Astrocyte of the cerebellum (primary cell): ENCODE results near the gene CNGA1.

Source experiments
- DNase-seq: peaks from one replicate; pipeline ENCODE4 v3.0.0-alpha.2; 2011; ENCODE audit warnings: low read depth
- H3K4me3 ChIP-seq: 2 replicates; pipeline ENCODE4 v1.5.1; 2011; ENCODE audit warnings: mild to moderate bottlenecking, low read depth, low read length, moderate library complexity
- in situ Hi-C: cut with HindIII; loops from 2 replicates; pipeline ENCODE4 v1.10.0; 2017; ENCODE audit warnings: low sequenced_read_pairs
- TF ChIP-seq, protein P1 (sequence below): IDR thresholded peaks from 2 replicates; pipeline ENCODE4 v1.5.1; 2012; ENCODE audit warnings: low read length, low read depth, moderate library complexity, mild to moderate bottlenecking; ENCODE audit errors: missing control alignments

CNGA1 gene

GRCh38 chr4:48047896-48048295 lies 31.4 kb upstream of the CNGA1 start:
- no peak for DNase-seq
- in situ Hi-C loops: no loop called here
- H3K4me3 ChIP-seq: no peak overlapping the region
- TF ChIP-seq, protein P1, sequence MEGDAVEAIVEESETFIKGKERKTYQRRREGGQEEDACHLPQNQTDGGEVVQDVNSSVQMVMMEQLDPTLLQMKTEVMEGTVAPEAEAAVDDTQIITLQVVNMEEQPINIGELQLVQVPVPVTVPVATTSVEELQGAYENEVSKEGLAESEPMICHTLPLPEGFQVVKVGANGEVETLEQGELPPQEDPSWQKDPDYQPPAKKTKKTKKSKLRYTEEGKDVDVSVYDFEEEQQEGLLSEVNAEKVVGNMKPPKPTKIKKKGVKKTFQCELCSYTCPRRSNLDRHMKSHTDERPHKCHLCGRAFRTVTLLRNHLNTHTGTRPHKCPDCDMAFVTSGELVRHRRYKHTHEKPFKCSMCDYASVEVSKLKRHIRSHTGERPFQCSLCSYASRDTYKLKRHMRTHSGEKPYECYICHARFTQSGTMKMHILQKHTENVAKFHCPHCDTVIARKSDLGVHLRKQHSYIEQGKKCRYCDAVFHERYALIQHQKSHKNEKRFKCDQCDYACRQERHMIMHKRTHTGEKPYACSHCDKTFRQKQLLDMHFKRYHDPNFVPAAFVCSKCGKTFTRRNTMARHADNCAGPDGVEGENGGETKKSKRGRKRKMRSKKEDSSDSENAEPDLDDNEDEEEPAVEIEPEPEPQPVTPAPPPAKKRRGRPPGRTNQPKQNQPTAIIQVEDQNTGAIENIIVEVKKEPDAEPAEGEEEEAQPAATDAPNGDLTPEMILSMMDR: no peak

DNA sequence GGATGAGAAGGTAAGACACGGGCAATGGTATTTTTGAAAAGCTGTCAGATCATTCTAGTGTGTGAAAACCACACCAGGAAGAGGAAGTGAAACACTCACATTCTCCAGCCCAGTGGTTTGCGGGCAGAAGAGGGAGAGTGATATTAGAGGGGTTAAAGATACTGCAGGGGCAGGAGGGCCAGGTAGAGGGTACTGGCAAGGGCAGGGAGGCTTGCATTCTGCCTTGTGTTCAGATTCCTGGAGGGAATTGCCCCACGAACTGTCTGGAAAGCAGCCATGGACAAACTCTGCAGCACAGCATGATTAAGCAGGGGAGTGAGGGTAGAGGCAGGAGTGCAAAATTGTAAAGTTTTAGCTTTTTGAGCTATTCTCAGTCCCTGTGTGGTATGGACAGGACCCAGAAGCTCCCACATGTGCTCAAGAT lies 31.0 kb upstream of the CNGA1 start:
- TF ChIP-seq, protein P1: no peak
- no peak for DNase-seq
- in situ Hi-C loops: no loop called here
- no peak overlapping the region for H3K4me3 ChIP-seq

DNA sequence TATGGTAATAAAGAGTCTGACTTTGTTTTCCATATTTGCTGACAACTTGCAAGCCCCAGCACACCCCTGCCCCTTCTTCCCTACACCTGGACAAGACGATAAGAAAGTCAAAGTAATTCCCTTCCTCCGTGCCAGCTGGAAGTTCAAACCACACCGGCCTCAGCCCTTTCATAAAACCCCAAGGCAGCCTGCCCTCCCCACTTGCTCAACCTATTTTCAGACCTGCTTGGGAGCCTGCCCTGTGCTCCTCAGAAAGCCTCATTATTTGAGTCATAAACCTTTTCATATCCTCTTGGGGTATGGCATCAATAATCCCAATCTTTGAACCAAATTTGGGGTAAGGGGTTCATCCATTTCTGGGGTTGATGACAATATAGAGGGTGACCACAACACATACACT lies 29.6 kb upstream of the CNGA1 start:
- in situ Hi-C loops: no loop called here
- no peak for DNase-seq
- TF ChIP-seq, protein P1: no peak
- H3K4me3 ChIP-seq: no peak overlapping the region

DNA sequence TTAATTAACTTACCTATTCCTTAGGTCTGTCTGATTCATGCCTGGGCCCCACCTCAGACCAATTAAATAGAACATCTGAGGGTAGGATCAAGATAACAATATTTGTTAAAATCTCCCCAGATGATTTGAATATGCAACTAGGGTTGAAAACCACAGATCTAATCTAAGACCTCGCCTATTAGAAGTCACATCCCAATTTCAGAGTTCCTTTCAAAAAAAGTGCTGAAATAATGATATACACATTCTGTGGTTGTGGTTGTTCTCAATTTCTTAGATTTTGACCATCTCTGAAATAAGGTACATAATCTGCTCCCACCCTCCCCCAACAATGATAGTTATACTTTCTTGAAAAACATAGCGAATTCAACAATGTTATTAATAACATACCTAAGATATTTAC lies 27.8 kb upstream of the CNGA1 start:
- H3K4me3 ChIP-seq: no peak overlapping the region
- DNase-seq: no peak
- TF ChIP-seq, protein P1: no peak
- in situ Hi-C loops: no loop called here

DNA sequence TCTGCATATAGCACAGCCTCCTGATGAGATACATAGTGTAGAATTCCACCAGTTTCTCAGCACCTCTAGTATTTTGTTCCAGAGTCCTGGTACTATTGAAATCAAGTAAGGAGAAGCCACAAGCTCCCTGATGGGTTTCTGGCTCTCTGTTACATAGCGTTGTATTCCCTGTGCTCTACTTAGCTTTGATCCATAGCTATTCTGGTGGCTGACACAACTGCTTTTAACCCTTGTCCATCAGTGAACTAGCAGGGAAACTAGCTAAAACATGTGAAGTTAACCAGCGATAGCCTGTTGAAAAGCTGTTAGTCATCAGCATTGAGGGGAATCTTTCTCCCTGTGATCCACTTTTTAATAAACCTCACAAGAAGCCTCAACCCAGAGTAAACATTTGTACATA lies 27.0 kb upstream of the CNGA1 start:
- TF ChIP-seq, protein P1: no peak
- H3K4me3 ChIP-seq: no peak overlapping the region
- no peak for DNase-seq
- in situ Hi-C loops: no loop called here

DNA sequence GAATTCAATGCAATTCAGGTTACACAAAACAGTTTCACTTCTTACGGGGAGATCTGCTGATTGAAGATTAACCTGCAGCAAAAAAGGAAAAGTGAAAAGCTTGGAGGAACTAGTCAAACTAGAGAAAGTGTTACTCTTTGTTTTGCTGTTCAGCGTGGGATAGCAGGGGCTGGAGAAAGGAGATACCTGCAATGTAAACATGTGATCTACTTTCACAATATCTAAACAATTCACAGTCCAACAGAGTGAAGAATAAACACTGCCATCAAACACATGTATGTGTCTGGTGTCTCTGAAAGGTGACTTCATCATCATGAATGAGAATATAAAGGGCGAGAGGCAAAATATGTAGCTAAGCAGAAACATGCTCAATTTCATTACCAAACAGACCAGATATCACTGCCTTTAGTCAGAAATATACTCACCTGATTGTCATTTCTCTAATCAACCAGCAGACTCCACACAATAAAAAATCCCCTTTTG lies 26.5 kb upstream of the CNGA1 start:
- in situ Hi-C loops: no loop called here

More for the DNA sequence above, 26.5 kb upstream of the CNGA1 start:
- TF ChIP-seq, protein P1: no peak
- no peak overlapping the region for H3K4me3 ChIP-seq
- DNase-seq: no peak
